Measurements from ENCODE around the gene ITPR2. TPM values are rescaled to one million over a fixed set of nuclear protein-coding genes. Genes with fewer than 3 reads are reported as not detected.
"Not testable (repeated sequence)": the region's sequence is repeated elsewhere in the genome, so short reads cannot be mapped to it uniquely, and the experiment has no call there.

Gene ITPR2
- total RNA-seq, 2 experiments from 2014 or later: 28.8 to 29.9 TPM

DNA sequence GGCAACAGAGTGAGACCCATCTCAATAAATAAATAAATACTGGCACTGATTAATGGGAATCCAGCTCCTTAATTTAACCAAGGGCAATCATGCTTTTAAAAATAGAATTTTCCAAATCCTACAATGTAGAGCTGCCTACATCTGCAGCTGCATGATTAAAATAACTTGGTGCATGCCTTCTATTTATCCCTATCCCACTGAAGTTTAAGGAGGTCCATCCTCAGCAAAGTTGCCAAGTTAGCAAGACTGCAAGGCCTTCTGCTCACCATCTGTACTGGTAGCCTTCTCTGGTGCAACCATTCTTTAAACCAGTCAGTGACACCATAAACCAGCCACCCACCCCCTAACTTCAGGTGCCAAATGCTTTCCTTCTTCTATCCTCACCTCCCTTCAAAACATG, 226.1 kb downstream of the ITPR2 start:
- POLR2A ChIA-PET: no interaction called here
- CTCF ChIA-PET: no interaction called here
- intact Hi-C loops (cut with DNase I, micrococcal nuclease): no loop called here
- ATAC-seq (ENCODE audit: poor library complexity) (no peak), DNase-seq (no peak)
- Histone ChIP-seq H3K4me3 (ENCODE audit: low read length) (no peak overlapping the region), H3K9me3 (ENCODE audit: control insufficient read depth in 1 of 2, insufficient read depth in 1 of 2, low read length in 2 of 2) (no peaks in the 10 kb centered on the region), H3K4me1 (ENCODE audit: insufficient read depth, low read length) (no peaks in the 10 kb centered on the region), H3K27me3 (ENCODE audit: control insufficient read depth in 1 of 2, insufficient read depth in 2 of 2, low read length in 2 of 2) (no peaks in the 10 kb centered on the region), H3K27ac (ENCODE audit: low read depth in 1 of 2, low read length in 2 of 2) (no peak overlapping the region), H3K36me3 (ENCODE audit: insufficient read depth, low read length) (peaks cover 5% of the 10 kb centered on the region)
- Mint-ChIP-seq H3K27ac (no peak overlapping the region), H3K36me3 (ENCODE audit: low read depth) (peaks cover 25% of the 10 kb centered on the region), H3K4me1 (ENCODE audit: low read depth) (no peaks in the 10 kb centered on the region), H3K9me3 (no peaks in the 10 kb centered on the region), H3K27me3 (no peaks in the 10 kb centered on the region), H3K4me3 (no peak overlapping the region)
- TF ChIP-seq, protein P1, sequence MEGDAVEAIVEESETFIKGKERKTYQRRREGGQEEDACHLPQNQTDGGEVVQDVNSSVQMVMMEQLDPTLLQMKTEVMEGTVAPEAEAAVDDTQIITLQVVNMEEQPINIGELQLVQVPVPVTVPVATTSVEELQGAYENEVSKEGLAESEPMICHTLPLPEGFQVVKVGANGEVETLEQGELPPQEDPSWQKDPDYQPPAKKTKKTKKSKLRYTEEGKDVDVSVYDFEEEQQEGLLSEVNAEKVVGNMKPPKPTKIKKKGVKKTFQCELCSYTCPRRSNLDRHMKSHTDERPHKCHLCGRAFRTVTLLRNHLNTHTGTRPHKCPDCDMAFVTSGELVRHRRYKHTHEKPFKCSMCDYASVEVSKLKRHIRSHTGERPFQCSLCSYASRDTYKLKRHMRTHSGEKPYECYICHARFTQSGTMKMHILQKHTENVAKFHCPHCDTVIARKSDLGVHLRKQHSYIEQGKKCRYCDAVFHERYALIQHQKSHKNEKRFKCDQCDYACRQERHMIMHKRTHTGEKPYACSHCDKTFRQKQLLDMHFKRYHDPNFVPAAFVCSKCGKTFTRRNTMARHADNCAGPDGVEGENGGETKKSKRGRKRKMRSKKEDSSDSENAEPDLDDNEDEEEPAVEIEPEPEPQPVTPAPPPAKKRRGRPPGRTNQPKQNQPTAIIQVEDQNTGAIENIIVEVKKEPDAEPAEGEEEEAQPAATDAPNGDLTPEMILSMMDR (IDR thresholded peaks at IDR 0.05): no peak

DNA sequence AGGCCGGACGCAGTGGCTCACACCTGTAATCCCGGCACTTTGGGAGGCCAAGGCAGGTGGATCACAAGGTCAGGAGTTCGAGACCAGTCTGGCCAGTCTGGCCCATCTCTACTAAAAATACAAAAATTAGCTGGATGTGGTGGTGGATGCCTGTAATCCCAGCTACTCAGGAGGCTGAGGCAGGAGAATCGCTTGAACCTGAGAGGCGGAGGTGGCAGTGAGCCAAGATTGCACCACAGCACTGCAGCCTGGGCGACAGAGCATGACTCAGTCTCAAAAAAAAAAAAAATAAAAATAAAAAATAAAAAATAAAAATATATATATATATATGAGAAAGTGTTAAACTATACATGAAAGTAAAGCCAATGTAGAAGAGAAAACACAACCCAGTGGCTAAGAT, 228.2 kb downstream of the ITPR2 start:
- H3K27ac Mint-ChIP-seq; H3K4me1 ChIP-seq (ENCODE audit: insufficient read depth, low read length); H3K4me1 Mint-ChIP-seq (ENCODE audit: low read depth); H3K4me3 Mint-ChIP-seq; intact Hi-C loops (cut with DNase I, micrococcal nuclease); H3K27me3 Mint-ChIP-seq; POLR2A ChIA-PET; H3K9me3 Mint-ChIP-seq; H3K4me3 ChIP-seq (ENCODE audit: low read length); CTCF ChIA-PET; H3K9me3 ChIP-seq (ENCODE audit: control insufficient read depth in 1 of 2, insufficient read depth in 1 of 2, low read length in 2 of 2); H3K27me3 ChIP-seq (ENCODE audit: control insufficient read depth in 1 of 2, insufficient read depth in 2 of 2, low read length in 2 of 2); DNase-seq; H3K27ac ChIP-seq (ENCODE audit: low read depth in 1 of 2, low read length in 2 of 2); ATAC-seq (ENCODE audit: poor library complexity): not testable (repeated sequence)
- H3K36me3 ChIP-seq (ENCODE audit: insufficient read depth, low read length): peaks cover 10% of the 10 kb centered on the region
- H3K36me3 Mint-ChIP-seq (ENCODE audit: low read depth): peaks cover 44% of the 10 kb centered on the region

DNA sequence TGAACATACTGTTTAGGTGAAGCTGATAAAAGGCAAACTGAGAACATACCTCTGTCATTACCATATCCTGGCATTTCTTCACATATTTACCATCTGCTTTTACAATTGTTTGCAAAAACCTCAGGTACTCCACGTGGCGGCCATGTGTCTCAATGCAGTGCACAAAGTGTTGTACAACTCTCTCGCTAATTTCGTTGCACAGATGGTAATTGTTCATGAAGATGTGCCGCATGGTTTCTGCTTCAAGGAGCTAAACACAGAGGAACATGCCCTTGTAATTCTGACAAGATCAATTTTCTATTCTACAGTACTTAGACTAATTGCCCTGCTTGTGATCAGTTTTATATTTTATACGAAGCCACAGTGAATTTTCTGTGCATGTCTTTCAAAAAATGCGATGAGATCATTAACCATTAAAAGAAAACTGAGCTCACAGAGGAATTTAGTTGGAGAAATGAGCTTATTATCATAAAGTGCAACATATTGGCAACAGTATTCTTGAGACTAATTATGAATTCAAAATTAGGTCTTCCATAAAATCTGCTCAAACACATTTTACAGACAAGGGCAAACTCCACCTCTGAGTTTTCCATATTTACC, 233.8 kb downstream of the ITPR2 start:
- H3K36me3 Mint-ChIP-seq (ENCODE audit: low read depth): peaks cover 84% of the 10 kb centered on the region
- intact Hi-C loops (cut with DNase I, micrococcal nuclease): no loop called here
- peaks cover 38% of the 10 kb centered on the region for H3K36me3 ChIP-seq (ENCODE audit: insufficient read depth, low read length)

More for the DNA sequence above, 233.8 kb downstream of the ITPR2 start:
- H3K27ac ChIP-seq (ENCODE audit: low read depth in 1 of 2, low read length in 2 of 2): no peak overlapping the region
- ATAC-seq (ENCODE audit: poor library complexity) (no peak), DNase-seq (no peak)
- no peaks in the 10 kb centered on the region for H3K9me3 ChIP-seq (ENCODE audit: control insufficient read depth in 1 of 2, insufficient read depth in 1 of 2, low read length in 2 of 2)
- no peaks in the 10 kb centered on the region for H3K27me3 ChIP-seq (ENCODE audit: control insufficient read depth in 1 of 2, insufficient read depth in 2 of 2, low read length in 2 of 2)
- Mint-ChIP-seq H3K4me1 (ENCODE audit: low read depth) (no peaks in the 10 kb centered on the region), H3K9me3 (no peaks in the 10 kb centered on the region), H3K4me3 (no peak overlapping the region), H3K27ac (no peak overlapping the region), H3K27me3 (no peaks in the 10 kb centered on the region)
- H3K4me3 ChIP-seq (ENCODE audit: low read length): no peak overlapping the region
- POLR2A ChIA-PET: no interaction called here
- TF ChIP-seq, protein P1 (IDR thresholded peaks at IDR 0.05): no peak
- no peaks in the 10 kb centered on the region for H3K4me1 ChIP-seq (ENCODE audit: insufficient read depth, low read length)
- CTCF ChIA-PET: no interaction called here
